Activated CD4-positive, alpha-beta T cell treated with anti-CD3 and anti-CD28 coated beads, Interleukin-2, Interleukin-6, amounts not matched to agents 100 ng/mL and 50 ng/mL, durations not matched to agents 16 hours and 8 hours (primary cell): ENCODE results near the gene SYNDIG1.

Source experiments
- DNase-seq: peaks from one replicate; pipeline ENCODE4 v3.0.0-alpha.2; 2020

The SYNDIG1 gene

DNA sequence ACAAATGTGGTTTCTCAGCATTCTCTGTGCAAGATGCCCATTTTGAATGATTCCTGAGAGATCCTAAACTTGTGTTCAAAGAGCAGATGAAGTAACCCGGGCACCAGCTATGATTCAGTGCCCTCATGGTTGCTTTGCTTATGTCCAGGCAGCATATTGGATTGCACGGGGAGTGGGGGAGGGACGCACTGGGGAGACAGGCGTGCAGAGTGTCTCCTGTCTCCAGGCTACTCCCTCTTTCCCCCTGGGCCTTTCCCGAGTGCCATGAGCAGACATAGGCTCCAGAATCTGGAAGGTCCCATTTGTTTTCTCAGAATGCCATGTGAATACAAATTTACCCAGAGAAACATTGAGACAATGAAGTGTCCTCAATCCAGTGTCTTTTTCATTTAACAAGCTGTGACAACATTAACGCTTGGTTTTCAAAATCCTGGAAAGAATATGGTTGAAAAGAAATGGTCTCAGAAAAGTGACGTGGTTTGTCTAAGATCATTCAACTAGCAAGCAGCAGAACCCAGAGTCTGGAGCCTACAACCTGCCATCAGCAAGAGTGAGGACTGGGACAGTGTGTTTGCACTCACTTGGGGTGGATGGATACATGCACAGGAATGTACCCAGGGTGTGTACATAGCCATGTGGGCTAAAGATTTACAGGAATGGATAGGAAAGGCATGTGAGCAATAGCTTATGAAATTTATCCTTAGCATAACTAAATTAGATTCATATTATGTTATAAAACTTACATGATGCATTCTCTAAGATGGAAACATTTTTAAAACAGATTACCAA, 4.2 kb downstream of the SYNDIG1 start:
- no peak for DNase-seq

DNA sequence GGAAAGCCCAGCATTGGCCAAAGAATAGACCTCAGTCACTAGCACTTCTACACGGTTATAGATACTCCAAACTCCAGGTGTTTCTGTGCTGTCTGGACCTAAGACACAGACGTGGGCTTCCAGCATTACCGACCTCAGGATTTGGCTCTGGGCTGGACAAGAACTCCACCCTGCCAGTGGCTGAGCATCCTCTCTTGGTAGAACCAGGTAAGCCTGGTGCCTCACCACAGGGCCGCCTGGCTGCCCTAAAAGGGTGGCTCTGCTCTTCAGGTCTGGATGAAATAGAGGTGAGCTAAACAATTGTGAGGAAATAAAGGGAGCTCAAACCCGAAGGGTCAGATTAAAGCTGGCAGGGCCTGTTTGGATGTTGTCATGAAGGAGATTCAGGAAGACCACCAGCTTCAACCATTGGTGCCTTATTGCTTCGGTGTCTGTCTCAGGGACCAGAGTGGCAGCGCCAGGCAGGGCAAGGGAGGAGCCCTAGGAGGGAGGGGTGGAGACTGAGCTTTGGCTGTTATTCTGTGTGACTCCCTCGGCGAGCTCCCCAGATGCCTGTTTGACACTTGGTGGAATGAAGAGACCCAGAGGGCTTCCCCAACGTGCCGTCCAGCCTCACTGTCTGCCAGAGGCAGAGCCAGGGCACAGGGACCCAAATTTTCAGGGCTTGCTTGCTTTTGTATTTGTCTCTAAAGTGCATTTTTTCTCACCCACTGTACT, 8.6 kb downstream of the SYNDIG1 start:
- no peak for DNase-seq

DNA sequence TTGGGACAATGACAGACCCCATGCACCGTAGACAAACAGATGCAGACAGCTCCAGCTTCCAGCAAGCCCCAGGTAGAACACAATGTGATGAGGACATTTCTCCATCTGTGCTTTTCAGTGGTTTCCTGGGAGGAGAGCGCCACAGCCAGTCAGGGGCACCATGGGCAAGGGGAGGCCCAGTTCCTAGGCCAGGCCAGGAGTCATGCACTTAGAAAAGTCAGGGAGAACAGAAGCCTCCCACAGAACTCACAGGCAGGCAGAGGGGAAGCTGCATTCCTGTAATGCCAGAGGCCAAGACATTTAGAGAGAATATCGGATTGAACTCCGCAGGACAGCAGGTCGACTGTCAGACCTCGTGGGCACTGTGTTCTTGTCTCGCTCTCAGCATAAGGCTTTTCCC, 9.2 kb downstream of the SYNDIG1 start:
- DNase-seq = no peak

DNA sequence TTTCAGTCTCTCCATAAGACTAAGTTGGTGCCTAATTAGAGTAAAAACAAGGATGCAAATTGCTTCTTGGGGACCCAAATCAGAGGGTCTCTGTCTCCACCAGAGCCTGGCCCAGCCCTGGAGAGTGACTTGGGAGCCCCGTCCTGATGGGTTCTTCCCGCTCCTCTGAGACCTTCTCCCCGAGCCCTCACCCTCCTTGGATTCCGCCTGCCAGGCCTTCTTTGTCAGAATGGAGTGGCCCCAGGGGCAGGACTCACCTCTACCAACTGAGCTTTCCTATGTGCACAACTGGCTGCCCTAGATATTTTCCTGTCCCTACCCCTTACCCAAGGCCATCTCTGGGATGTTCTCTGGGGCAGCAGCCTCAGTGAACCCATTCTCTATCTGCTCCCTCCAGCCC, 9.7 kb downstream of the SYNDIG1 start:
- DNase-seq = no peak

DNA sequence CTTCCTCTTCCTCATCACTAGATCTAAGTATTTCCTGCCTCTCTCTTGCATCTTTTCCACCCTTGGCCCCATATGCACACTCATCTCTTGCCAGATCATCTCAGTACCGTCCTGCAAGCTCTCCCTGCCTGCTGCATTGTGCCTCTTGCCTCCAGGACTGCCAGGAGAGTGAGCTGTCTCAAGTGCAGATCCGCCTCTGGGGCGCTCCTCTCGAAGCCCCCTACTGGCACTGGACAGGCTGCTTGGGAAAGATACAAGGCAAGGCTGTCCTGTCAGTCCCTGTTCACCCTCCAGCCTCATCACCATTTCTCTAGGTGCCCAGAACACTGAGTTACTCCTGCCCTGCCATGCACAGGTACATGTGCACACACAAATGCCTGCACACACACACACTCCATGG, 10.2 kb downstream of the SYNDIG1 start:
- DNase-seq = no peak

DNA sequence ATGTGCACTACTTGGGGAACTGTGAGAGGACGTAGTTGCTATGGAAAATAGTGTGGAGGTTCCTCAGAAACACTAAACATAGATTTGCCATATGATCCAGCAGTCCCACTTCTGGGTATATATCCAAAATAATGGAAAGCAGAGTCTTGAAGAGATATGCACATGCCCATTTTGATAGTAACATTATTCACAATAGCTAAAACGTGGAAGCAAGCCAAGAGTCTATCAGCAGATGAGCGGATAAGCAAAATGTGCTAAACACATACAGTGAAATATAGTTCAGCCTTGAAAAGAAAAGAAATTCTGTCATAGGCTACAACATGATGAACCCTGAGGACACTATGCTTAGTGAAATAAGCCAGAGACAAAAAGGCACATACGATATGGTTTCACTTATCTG, 11.1 kb downstream of the SYNDIG1 start:
- no peak for DNase-seq

DNA sequence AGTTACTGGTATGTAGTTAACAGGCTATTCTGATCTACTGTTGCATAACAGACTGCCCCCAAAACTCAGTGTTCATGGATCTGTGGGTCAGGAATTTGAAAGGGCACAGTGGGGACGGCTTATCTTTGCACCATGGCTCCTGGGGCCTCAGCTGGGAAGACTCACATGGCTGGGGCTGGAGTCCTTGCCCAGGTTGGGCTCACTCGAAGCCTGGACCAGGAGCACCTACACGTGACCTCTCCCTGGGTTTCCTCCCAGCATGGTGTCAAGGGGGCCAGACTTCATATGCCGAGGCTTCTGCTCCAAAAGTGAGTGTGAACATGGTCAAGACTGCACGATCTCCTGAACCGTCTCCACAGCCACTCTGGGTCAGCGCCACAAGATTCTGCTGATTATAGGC, 11.7 kb downstream of the SYNDIG1 start:
- DNase-seq = no peak

DNA sequence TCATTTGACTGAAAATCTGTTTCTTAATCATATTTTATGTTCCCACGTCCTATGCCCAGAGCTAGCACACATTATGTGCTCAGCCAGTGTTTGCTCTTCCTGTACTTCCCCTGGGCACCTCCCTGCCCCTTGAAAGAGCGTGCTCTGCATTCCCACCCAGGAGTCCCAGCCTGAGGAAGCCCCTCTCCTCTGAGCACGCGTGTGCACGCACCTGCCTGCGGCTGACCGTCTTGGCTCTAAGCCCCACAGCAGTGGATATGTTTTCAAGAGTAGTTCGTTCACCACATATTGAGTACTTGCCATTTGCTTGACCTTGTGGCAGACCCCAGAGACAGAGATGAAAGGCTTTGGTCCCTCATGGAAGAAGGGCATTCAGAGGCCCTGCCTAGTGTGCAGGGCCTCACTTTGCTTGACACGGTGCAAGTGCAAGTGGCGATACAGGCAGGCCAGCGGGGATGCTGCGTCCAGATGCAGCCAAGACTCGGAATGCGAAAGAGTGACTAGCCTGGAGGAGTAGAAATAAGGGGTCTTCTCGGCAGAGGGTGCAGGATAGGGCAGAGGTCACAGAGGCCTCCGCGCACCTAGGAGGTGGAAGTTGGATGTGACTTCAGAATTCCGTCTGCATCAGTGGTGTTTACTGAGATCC, 14.1 kb downstream of the SYNDIG1 start:
- no peak for DNase-seq

DNA sequence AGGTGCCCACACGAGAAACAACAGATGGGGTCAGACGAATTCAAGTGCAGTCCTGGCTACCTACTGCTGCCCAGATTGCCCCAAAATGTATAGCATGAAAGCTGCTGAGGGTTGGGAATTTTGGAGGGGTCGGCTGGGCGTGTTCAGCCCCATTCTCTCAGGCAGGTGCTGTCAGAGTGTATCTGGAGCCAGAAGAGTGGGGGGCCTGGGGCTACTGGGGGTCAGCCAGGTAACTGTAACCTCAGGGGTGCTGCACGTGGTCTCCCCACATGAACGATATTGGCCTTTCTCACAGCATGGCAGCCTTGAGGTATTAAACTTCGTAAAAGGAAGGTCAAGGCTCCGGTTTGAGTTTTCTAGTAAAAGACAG, 14.6 kb downstream of the SYNDIG1 start:
- no peak for DNase-seq

DNA sequence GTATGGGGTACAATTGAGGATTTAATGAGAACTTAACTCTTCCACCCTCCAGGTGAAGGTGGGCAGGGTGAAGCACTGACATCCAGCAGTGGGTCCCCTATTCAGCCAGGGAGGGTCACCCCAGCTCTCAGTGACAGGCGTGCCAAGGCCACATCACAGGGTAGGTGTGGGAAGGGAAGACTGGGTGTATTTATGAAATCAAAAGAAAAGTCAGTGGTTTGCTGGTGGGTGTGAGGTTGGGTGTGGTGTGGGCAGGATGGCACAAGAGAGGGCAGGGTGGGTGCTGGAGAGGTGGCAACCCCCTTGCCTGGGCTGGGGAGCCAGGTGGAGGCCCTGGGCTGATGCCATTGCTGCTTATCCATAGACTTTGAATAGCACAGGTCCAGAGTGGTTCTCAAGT, 16.6 kb downstream of the SYNDIG1 start:
- no peak for DNase-seq

DNA sequence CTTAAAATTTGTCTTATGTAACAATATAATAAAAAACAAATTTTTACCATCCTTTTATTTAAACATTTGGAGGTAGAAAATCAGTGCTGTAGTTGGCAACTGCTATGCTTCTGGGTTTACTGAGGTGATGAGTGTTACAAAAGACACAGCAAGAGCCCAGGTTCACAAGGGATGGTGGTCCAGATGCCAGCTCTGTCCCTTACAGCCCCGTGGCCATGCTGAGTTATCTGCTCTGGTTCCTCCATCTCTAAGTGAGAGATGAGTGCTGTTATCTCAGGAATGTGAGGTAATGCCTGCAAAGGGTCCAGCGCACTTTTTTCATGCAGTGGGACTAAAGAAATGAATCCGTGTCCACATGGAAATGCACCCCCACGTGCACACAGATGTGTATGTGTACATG, 17.8 kb downstream of the SYNDIG1 start:
- no peak for DNase-seq

DNA sequence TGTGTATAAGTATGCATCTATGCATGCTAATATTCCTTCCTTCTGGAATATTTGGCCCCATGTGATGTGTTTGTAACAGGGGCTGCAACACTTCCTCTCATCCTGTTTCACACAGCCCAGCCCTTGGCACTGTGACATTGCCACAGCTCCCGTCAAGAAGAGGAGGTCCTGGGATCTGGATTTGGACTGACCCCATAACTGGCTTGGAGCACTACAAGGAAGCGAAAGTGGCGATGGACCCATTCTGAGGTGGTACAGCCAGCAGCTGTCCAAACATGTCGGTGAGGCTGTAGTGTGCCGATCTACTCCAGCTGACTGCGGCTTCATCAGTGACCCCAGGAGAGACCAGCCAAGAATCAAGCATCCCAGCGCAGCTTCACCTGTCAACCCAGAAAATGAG, 18.2 kb downstream of the SYNDIG1 start:
- DNase-seq = no peak

DNA sequence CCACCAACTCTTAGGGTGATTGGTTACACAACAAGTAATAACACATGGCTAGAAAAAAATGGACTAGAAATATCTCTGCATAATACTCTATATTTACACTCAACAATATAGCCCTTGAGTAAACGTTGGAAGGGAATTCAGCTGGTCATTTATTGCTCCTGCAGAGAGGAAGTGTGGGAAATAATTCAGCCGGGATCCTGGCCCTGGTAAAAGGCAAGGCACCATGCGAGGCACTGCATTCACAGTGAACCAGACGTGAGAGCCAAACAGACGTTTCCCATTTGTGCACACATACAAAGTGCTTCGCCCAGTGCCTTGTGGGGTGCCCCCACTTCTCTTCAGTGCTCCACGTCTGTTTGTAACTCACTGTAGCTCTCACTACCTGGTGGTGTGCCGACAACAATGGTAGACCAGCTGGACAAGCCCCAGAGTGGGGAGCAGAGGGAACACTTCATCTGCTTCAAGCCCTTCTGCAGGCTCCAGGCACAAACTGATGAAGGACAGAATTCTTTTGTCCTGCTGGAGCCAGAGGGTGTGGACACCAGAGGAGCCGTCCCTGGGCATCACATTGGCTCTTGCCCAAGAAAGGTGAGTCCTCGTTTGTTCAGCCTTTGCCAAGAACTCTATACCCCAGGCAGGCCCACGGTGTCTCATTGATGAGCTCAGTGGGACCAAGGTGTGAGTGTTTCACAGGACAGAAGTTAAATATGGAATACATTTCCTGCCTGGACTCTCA, 18.8 kb downstream of the SYNDIG1 start:
- DNase-seq = no peak

DNA sequence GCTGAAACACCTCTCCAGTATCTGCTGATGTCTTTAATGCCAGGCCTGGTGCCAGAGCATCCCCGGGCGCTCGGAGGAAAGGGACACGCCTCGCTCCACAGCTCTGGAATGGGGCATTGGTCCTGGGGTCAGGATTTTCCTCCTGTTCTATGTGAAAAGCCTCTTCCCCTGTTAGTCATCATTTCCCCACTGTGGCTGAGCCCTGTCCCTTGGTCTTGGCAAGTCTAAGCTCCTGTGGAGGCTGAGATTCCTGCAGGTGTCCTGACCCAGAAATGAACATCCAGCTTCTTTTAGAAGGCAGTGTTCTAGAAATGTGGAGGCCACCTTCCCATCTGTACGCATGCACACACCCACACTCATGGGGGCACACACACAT, 19.4 kb downstream of the SYNDIG1 start:
- DNase-seq = no peak

DNA sequence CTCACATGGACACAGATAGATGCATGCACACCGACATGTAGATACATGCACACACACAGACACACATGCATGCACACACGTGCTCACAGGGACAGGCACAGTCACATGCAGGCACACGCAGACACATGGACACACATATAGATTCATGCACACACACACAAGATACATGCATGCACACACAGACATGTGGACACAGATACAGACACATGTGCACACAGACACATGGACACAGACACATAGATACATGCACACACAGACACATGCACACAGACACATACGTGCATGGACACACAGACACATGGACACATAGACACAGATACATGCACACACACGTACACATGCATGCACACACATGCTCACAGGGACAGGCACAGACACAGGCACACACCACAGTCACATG, 19.8 kb downstream of the SYNDIG1 start:
- DNase-seq = no peak

DNA sequence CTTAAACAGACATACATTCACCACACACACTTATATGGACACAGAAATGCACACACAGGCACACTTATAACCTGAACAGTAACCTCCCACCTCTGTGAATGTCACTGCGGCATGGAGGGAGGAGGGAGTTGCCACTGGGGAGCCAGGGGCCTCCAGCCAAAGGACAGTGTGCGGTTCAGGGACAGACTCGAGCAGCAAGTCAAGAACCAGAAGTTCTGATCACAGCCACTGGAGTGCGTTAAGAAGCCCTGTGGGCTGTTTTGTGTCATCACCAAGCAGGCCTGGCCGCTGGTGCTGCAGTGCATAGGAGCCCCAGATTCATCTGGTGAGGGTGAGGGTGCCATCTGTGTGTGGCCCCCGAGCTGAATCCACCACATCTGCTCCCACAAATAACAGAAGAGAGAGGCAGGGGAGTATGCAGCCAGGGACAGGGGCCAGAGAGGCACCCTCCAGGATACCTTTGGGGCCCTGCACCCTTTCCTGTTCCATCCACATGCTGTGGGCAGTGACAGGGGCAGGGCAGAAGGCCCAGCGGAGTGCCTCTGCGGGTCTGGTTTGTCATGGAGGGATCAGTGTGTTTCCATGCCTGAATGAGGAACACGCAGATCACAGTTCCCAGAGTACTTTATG, 20.3 kb downstream of the SYNDIG1 start:
- no peak for DNase-seq

DNA sequence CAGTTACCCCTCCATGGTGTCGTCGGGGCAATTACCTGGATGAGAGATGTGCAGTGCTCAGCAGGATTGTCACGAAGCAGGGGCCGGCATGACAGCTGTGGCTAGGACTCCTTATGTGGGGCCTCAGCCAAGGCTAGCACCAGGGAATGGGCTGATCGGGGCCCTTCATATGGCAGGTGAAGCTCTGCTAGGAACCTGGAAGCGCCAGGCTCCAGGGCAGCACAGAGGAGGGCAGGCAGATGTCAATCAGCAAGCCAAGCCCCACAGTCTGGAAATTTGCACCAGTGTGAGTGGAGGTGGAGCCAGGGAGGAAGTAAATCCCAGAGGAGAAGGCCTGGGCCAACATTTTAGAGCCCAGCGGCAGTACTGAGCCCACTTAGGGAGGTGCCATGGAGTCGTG, 21.2 kb downstream of the SYNDIG1 start:
- no peak for DNase-seq

DNA sequence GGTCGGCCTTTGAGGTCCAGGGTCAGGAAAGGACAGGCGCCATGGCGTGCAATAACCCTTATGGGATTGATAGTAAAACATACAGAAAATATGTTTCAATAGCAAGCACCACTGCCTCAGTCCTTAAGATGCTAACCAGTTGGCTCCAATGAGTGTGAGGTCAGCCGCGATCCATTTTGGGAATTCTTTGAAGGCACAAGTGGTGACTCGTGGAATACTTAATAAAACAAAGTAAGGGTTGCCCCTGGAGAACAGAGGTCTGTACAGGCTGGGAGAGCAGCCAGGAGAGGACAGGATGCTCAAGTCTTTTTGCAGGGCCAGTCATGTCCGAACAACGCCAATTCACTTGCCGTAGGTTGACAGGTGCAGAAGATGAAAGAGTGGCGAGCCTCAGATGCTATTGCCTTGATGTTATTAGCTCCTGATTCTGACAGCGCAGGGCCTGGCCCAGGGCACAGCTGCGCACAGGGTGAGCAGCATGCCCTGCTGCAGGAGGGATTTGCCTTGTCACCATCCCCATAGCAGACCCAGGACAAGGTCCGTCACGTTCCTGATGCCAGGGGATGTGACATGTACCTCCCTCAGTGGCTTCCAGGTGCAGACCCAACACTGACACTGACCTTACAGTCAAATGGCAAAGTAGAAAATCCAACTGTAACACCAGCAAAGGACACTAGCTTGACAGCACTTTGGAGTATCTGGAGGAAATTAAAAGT, 21.8 kb downstream of the SYNDIG1 start:
- DNase-seq = no peak

DNA sequence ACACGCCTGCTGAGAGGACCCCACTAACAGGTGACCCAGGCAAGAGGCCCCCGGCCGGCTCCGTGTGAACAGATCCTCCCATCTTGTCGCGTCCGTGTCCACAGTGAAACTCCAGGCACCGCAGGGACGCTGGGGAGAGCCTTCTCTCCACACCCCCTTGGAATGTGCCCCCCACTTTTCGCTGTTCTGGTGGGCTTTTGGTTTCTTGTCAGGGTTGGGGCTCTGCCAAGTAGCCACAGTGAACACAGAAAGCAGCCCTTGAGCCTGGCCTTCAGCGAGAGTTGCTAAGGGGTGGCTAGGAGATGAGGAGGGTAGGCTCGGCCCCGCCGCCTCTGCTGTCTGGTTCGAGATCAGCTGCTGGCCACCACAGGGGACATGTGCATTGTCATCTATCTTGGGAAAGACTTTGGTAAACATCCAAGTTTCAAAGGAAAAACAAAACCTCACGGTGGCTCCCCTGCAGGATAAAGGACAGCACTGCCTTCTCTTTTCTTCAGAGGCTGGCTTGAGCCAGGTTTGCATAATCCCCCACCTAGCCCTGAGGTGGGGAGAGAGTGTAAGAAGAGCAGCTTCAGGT, 22.7 kb downstream of the SYNDIG1 start:
- no peak for DNase-seq

DNA sequence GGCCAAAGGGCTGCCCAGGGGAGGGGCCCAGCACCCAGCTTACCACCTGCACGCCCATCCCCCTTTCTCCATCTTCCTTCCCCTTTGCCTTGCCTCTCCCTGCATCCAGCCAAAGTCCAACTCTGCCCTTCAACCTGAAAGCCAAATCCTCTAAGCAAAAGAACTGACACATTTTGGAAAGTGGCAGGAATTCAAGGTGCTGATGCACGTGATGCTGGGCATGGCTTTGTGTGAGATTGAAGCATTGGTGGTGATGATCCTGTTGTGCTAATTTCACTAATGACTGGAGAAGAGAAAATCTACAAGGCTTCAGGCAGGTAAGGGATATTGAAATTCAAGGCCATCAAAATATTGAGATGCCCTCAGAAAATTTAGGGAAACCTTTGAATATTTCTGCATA, 23.3 kb downstream of the SYNDIG1 start:
- DNase-seq = no peak

DNA sequence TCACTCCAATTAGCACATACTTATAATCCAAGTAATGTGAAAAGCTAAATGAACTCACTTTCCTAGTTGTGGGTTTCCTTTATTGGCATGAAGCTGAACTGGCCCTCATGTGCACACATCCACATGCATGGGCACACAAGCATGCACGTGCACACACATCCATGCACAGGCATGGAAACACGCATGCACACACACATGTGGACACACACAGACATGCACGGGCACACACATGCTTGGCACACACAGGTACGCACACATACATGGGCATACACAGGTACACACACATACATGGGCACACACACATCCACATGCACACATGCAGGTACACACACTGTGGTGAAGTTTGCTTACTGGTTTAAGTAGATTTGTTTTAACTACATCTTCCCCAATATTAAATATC, 23.8 kb downstream of the SYNDIG1 start:
- DNase-seq = no peak
